GM12872 (cell line): ENCODE measurements around the gene HIPK1.

Experiments
- CTCF ChIP-seq: IDR thresholded peaks from 3 replicates; pipeline ENCODE4 v1.5.1; 2011; ENCODE audit warnings: low read depth, mild to moderate bottlenecking, low read length, moderate library complexity; ENCODE audit not compliant: insufficient read depth

The HIPK1 gene

GRCh38 chr1:113893267-113893666 is 35.9 kb upstream of the HIPK1 start:
- TF ChIP-seq CTCF, result no peak

- TF ChIP-seq CTCF, result no peak
Observed at GRCh38 chr1:113895098-113895497, 34.0 kb upstream of the HIPK1 start.

GRCh38 chr1:113895961-113896360 is 33.2 kb upstream of the HIPK1 start:
- TF ChIP-seq CTCF, result no peak

- TF ChIP-seq CTCF, result no peak
Observed at GRCh38 chr1:113898241-113898814, 30.8 kb upstream of the HIPK1 start.

GRCh38 chr1:113899111-113899510 is 30.0 kb upstream of the HIPK1 start:
- no peak for TF ChIP-seq CTCF

- no peak for TF ChIP-seq CTCF
Observed at GRCh38 chr1:113901191-113901590, 27.9 kb upstream of the HIPK1 start.

GRCh38 chr1:113903501-113904292 is 25.4 kb upstream of the HIPK1 start:
- no peak for TF ChIP-seq CTCF
